Caco-2 (cell line): ENCODE results near the gene NHLH1. TPM values are rescaled to one million over a fixed set of nuclear protein-coding genes. Genes with fewer than 3 reads are reported as not detected.

Source experiments
- BruUV-seq: library from RNA; stranded (reverse); fragments of 400-500 nt; replicated peaks from 2 replicates; lab custom pipeline; 2021; lab: Mats Ljungman, UMichigan
- CTCF ChIA-PET: fragments of 300-600 bp; sonication (Branson Sonifier 250); formaldehyde crosslinking; loops from one replicate; lab custom pipeline; 2022; ENCODE audit warnings: antibody characterized with exemption; lab: Charles Lee
- POLR2A ChIA-PET: fragments of 300-600 bp; sonication (Branson Sonifier 250); formaldehyde crosslinking; loops from one replicate; lab custom pipeline; 2022; ENCODE audit warnings: antibody characterized with exemption; lab: Charles Lee
- DNase-seq, 2 experiments: peaks; one replicate each; pipeline versions ENCODE4 v3.0.0 to v3.0.0-alpha.2; 2020 to 2022
- H3K27me3 ChIP-seq: replicated peaks from 2 replicates; pipeline ENCODE4 v1.6.0; 2011; ENCODE audit warnings: low read length; ENCODE audit not compliant: control insufficient read depth, insufficient read depth
- H3K36me3 ChIP-seq: 2 replicates; pipeline ENCODE4 v1.5.1; 2011; ENCODE audit warnings: low read length; ENCODE audit not compliant: control insufficient read depth, insufficient read depth
- H3K4me1 ChIP-seq: fragments of 250-450 bp; sonication (Bioruptor Pico); 2 replicates; pipeline ENCODE4 v1.5.1; 2020; ENCODE audit warnings: mild to moderate bottlenecking
- H3K4me3 ChIP-seq: 2 replicates; pipeline ENCODE4 v1.5.1; 2011; ENCODE audit warnings: low read depth, mild to moderate bottlenecking, control low read depth, low read length
- H3K9me3 ChIP-seq: fragments of 250-450 bp; sonication (Bioruptor Pico); 2 replicates; pipeline ENCODE4 v1.5.1; 2020; ENCODE audit warnings: mild to moderate bottlenecking, moderate library complexity
- H3K27ac Mint-ChIP-seq: one replicate; pipeline ENCODE4 v1.8.0; 2022; ENCODE audit warnings: mixed read lengths; ENCODE audit not compliant: unreplicated experiment
- H3K27me3 Mint-ChIP-seq: one replicate; pipeline ENCODE4 v1.8.0; 2022; ENCODE audit warnings: mixed read lengths; ENCODE audit not compliant: insufficient read depth, unreplicated experiment
- H3K36me3 Mint-ChIP-seq: one replicate; pipeline ENCODE4 v1.8.0; 2022; ENCODE audit warnings: mild to moderate bottlenecking, mixed read lengths; ENCODE audit not compliant: insufficient read depth, unreplicated experiment
- H3K4me1 Mint-ChIP-seq: one replicate; pipeline ENCODE4 v1.8.0; 2022; ENCODE audit warnings: low read depth, mixed read lengths; ENCODE audit not compliant: unreplicated experiment
- H3K4me3 Mint-ChIP-seq: one replicate; pipeline ENCODE4 v1.8.0; 2022; ENCODE audit warnings: mild to moderate bottlenecking, moderate library complexity, mixed read lengths; ENCODE audit not compliant: unreplicated experiment
- H3K9me3 Mint-ChIP-seq: one replicate; pipeline ENCODE4 v1.8.0; 2022; ENCODE audit warnings: mixed read lengths; ENCODE audit not compliant: unreplicated experiment
- intact Hi-C: fragments of 100-400 bp; cut with micrococcal nuclease; formaldehyde crosslinking; loops from one replicate; pipeline ENCODE4 v1.10.0; 2022; ENCODE audit not compliant: unreplicated experiment
- total RNA-seq: library from RNA; stranded (reverse); gene quantifications from 2 replicates; pipeline ENCODE4 v1.2.3, GENCODE V29; 2022
- TF ChIP-seq, protein P1 (sequence below), 2 experiments: fragments of 200-600 bp in 1 of 2; IDR thresholded peaks; 1 replicate in 1 of 2; 2 replicates in 1 of 2; pipeline versions ENCODE4 v1.5.1 to v1.8.0; 2011 to 2022; ENCODE audit warnings: antibody characterized with exemption in 1 of 2, control low read depth in 1 of 2, inconsistent platforms in 1 of 2, low read depth in 1 of 2, low read length in 1 of 2, mild to moderate bottlenecking in 1 of 2, moderate library complexity in 1 of 2; ENCODE audit not compliant: insufficient read depth in 1 of 2, severe bottlenecking in 1 of 2, unreplicated experiment in 1 of 2

NHLH1 gene
- total RNA-seq, 1 experiment from 2014 or later = 0.36 TPM

DNA sequence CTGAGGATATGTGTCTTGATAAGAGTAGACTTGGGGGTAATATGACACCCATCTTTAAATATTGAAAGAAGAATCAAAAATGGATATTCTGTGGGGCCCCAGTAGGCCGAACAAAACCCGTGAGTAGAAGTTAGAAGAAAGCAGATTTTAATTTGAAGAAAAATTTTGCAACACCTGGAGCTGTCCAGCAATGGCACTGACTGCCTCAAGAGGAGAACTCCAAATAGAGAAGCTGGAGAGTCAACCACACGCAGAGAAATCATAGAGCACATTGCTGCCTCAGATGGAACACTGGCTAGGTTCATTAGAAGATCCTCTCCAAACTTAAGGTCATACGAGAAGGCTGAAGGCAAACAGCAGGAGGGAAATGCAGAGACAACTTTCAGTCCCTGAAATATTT, 6.8 kb downstream of the NHLH1 start:
- POLR2A ChIA-PET = no interaction called here
- CTCF ChIA-PET = no interaction called here
- intact Hi-C loops = loop anchor here (10.0 kb wide), 1 partner anchor 79 kb away; no protein-coding TSS in a partner anchor
- Mint-ChIP-seq H3K9me3 (no peaks in the 10 kb centered on the region), H3K4me1 (peaks cover 13% of the 10 kb centered on the region), H3K36me3 (no peaks in the 10 kb centered on the region), H3K4me3 (no peak overlapping the region), H3K27me3 (peaks cover 5% of the 10 kb centered on the region), H3K27ac (no peak overlapping the region)
- TF ChIP-seq, protein P1, sequence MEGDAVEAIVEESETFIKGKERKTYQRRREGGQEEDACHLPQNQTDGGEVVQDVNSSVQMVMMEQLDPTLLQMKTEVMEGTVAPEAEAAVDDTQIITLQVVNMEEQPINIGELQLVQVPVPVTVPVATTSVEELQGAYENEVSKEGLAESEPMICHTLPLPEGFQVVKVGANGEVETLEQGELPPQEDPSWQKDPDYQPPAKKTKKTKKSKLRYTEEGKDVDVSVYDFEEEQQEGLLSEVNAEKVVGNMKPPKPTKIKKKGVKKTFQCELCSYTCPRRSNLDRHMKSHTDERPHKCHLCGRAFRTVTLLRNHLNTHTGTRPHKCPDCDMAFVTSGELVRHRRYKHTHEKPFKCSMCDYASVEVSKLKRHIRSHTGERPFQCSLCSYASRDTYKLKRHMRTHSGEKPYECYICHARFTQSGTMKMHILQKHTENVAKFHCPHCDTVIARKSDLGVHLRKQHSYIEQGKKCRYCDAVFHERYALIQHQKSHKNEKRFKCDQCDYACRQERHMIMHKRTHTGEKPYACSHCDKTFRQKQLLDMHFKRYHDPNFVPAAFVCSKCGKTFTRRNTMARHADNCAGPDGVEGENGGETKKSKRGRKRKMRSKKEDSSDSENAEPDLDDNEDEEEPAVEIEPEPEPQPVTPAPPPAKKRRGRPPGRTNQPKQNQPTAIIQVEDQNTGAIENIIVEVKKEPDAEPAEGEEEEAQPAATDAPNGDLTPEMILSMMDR (IDR thresholded peaks at IDR 0.05; ENCODE audit: insufficient read depth in 1 of 2, low read depth in 1 of 2, low read length in 1 of 2, severe bottlenecking in 1 of 2, unreplicated experiment in 1 of 2) = no peak
- BruUV-seq = no TSS peak
- H3K27me3 ChIP-seq = no peaks in the 10 kb centered on the region
- no peaks in the 10 kb centered on the region for H3K9me3 ChIP-seq
- no peak for DNase-seq
- H3K4me1 ChIP-seq = no peaks in the 10 kb centered on the region
- no peaks in the 10 kb centered on the region for H3K36me3 ChIP-seq
- no peak overlapping the region for H3K4me3 ChIP-seq

DNA sequence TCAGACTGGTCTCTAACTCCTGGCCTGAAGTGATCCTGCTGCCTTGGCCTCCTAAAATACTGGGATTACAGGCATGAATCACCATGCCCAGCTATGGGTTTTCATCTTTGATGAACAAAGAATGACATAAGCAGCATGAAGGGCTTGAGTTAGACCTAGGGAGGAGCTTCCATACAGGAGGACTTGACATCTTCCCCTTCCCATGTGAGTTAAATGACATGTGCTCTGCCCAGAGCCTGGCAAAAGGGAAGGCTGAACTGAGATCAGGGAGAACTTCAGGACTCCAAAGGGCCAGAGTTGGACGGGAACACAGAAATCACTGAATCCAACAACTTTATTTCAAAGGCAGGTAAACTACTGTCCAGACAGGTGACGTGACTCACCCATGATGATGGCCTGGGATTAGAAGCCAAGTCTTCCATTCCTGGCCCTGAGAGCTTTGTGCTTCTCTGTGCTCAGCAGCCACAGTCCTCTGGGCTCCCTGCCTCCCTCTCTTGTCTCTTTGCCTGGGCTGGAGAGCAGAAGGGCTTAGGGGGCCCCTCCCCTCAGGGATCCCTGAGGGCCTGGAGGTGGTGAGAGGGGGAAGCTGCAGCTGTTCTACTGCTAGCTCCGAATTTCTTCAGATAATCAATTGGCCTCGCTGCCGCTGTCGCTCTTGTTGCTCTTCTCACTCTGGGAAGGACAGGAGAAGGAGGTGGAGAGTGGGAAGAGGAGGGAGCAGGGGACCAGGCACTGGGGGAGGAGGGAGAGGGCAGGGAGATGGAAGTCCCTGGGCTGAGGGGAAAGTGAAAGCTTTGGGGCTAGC, 7.6 kb downstream of the NHLH1 start:
- CTCF ChIA-PET = no interaction called here
- POLR2A ChIA-PET = no interaction called here
- Histone ChIP-seq H3K27me3 (no peaks in the 10 kb centered on the region), H3K9me3 (no peaks in the 10 kb centered on the region), H3K4me1 (no peaks in the 10 kb centered on the region), H3K36me3 (no peaks in the 10 kb centered on the region), H3K4me3 (no peak overlapping the region)
- no peaks in the 10 kb centered on the region for H3K36me3 Mint-ChIP-seq
- intact Hi-C loops = loop anchor here (10.0 kb wide), 1 partner anchor 80 kb away; no protein-coding TSS in a partner anchor
- no TSS peak for BruUV-seq
- peaks cover 7% of the 10 kb centered on the region for H3K27me3 Mint-ChIP-seq
- no peak overlapping the region for H3K27ac Mint-ChIP-seq
- H3K4me3 Mint-ChIP-seq = no peak overlapping the region
- no peaks in the 10 kb centered on the region for H3K9me3 Mint-ChIP-seq
- peaks cover 13% of the 10 kb centered on the region for H3K4me1 Mint-ChIP-seq
- TF ChIP-seq, protein P1 (IDR thresholded peaks at IDR 0.05; ENCODE audit: insufficient read depth in 1 of 2, low read depth in 1 of 2, low read length in 1 of 2, severe bottlenecking in 1 of 2, unreplicated experiment in 1 of 2) = no peak
- no peak for DNase-seq

DNA sequence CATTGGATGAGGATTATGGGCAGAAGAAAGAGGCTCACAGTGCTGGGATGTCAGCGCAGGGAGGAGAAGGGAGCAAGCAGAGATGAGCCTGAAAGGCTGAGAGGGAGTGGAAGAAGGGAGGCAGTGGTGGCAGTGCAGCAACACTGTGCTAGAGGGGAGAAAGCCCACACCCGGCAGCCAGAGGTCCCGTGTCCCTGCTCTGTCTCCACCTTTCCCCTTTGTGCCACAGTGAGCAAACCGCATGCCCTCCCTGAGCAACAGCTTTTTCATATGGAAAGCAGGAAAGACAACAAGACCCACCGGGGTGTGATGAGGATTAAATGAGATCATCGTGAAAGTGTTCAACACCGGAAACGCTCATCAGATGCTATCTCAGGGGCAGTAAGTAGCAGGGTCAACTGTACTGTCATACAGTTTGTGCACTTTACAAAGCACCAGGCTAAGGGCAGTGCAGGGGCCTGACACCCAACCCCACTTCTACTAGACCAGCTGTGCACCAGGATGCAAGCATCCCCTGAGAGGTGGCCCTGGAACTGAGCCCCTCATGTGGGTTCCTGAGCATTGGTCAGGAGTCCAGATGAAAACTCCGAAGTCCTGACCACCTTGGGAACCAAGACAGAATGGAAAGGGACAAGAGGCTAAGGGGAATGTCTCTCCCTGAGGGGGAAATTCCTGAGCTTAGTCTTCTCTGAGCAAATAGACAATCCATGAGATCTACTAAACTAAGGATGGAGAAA, 9.1 kb downstream of the NHLH1 start:
- ChIA-PET CTCF (interaction anchor here (0.9 to 2.4 kb wide), 13 partner anchors 12 to 290 kb away, joined by 3 to 24 read pairs (median 7); no protein-coding TSS in a partner anchor), POLR2A (no interaction called here)
- Histone ChIP-seq H3K4me1 (no peaks in the 10 kb centered on the region), H3K27me3 (no peaks in the 10 kb centered on the region), H3K36me3 (no peaks in the 10 kb centered on the region), H3K4me3 (no peak overlapping the region), H3K9me3 (no peaks in the 10 kb centered on the region)
- Mint-ChIP-seq H3K4me1 (peaks cover 13% of the 10 kb centered on the region), H3K9me3 (no peaks in the 10 kb centered on the region), H3K27ac (no peak overlapping the region), H3K36me3 (no peaks in the 10 kb centered on the region), H3K4me3 (no peak overlapping the region), H3K27me3 (peaks cover 6% of the 10 kb centered on the region)
- DNase-seq = no peak
- TF ChIP-seq, protein P1 (IDR thresholded peaks at IDR 0.05; ENCODE audit: insufficient read depth in 1 of 2, low read depth in 1 of 2, low read length in 1 of 2, severe bottlenecking in 1 of 2, unreplicated experiment in 1 of 2) = no peak
- no TSS peak for BruUV-seq
- intact Hi-C loops = loop anchor here (1.0 to 10.0 kb wide), 4 partner anchors 22 to 275 kb away; no protein-coding TSS in a partner anchor
